Cerebellar cortex (tissue), 1 donor: ENCODE results near the gene BATF3.
"Not testable (repeated sequence)": the region's sequence is repeated elsewhere in the genome, so short reads cannot be mapped to it uniquely, and the experiment has no call there.

ENCODE experiments used
- DNase-seq: peaks from one replicate; pipeline ENCODE4 v3.0.0-alpha.2; 2015; ENCODE audit warnings: low spot score

Gene BATF3

DNA sequence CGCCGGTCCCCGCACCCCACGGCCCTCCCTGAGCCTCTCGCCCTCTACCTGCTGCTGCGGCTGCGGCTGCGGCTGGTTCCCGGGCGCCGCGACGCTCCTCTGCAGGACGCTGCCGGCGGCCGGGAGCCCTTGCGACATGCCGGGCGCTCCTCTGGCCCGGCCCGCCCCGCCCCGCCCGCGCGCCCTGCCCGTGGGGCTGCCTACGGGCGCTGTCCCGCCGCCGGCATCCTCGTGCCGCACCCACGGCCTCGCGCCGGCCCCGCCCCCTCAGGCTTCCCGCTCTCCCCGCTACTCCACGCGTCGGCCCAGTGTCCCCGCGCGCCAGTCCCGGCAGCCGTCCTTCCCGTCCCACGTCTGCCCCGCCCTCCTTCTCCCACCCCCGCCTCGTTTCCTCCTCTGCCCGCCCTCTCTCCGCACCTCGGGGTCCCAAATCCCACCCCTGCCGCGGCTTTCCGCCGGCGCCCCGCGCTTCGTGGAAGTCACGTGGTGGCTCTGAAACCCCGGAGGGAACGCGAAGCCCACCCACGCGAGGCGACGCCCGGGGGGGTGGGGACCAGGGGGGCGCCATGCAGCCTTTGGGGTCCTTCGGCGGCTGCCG is at the start of gene BATF3:
TSS of gene BATF3 (minus strand) at position 216 of the 598 bp plus-strand sequence. CDS start at position 138, 78 bp downstream.
- DNase-seq = no peak

DNA sequence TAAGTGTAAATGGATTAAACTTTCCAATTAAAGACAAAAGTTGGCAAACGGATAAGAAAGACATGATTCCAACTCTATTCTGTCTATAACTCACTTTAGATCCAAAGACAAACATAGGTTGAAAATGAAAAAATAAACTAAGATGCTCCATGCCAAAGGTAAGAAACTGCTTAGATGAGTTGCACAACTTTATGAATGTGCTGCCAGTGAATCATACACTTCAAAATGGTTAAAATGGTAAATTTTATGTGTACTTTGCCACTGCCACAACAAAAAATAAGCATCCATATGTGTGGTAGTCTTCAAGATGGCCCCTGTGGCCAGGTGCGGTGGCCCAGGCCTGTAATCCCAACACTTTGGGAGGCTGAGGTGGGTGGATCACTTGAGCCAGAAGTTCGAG is 46.9 kb upstream of the BATF3 start:
- DNase-seq = no peak

- DNase-seq = no peak
These were observed 45.7 kb upstream of the BATF3 start for GRCh38 chr1:212745303-212745702.

GRCh38 chr1:212743901-212744475 is 44.3 kb upstream of the BATF3 start:
- DNase-seq = no peak

- DNase-seq = no peak
These were observed 38.7 kb upstream of the BATF3 start for GRCh38 chr1:212738330-212738729.

DNA sequence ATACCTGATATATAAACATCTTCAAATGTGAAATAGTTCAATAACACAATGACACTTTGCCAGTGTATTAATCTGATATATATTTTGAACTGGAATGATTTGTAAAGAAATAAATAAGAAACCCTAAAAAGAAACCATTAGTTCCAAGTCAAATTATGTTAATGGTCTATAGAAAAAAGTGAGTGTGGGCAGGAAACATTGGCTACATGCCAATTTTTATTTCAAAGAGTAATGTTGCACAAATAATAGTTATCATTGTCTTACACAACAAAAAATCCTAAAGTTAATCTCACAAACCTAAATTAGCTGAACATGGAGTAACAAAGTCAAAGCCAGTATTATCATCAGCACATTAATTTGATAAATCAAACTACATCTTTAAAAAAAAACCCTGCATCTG is 37.9 kb upstream of the BATF3 start:
- no peak for DNase-seq

- no peak for DNase-seq
These were observed 33.5 kb upstream of the BATF3 start for GRCh38 chr1:212733109-212733508.

DNA sequence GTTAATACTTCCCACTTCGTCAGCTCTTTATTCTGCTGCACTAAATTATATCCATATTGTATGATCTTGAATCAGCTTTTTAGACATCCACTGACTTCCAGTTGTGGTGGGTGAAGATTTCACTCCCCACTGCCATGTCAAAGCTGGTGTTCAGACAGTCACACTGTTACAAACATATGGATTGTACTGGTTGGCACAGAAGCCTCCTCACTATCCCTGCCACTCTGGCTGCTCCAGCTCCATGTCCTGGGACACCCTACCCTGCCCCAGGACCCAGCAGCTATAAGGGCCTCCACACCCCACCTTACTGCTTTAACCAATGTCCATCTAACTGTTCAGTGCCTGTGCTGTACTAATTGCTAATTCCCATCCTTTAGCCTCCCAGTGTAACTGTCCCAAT is 32.0 kb upstream of the BATF3 start:
- no peak for DNase-seq

DNA sequence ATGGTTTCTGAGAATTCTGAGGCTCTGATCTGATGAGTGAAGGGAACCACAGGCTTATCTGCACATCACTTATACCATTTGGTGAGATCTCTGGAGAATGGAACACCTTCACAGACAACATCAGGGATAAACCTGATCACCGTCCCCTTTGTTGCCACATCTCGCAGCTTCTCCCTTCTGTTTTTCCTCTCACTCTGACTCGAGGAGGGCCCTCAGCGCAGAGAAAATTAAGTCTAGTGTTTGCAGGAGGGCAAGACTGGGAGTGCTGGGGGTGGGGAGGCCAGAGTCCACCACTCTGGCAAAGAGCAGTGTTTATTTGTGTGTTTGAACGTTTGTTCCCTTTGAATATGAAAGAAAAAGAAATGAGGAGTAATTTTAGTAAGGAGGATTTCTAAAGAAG is 29.0 kb upstream of the BATF3 start:
- DNase-seq = no peak

DNA sequence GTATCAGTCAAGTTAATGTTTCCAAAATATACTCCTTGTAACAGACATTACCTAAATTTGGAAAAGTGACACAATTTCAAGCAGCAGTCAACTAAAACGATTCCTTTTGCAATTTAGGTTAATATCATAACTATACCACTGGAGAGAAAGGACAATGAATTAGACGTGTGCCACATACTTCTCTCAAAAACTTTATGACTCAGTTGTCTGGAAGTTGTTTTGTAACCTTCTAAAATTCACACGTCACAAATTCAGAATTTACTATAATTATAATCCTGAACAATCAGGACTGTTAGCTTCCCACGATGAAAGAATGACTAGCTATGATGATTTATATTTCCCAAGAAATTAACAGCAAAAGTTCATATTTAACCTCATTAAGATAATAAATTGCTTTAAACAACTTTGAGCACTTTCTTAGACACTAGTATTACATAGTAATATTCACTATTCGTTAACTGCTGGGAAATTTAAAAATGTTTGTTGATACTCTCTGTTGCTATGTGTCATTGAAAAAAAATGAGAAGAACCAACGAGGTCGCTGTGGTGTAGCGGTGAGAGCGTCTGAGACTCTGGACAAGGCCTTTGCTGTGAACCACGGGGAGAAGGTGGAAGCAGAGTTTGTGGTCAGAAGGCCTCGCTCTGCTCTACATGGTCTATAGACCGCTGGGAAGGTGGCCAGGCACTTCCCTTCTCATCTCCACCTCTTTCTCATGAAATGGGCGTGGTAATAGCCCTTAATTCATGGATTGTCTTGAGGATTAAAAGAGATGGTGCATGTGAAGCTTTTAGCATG is 27.9 kb upstream of the BATF3 start:
- no peak for DNase-seq

DNA sequence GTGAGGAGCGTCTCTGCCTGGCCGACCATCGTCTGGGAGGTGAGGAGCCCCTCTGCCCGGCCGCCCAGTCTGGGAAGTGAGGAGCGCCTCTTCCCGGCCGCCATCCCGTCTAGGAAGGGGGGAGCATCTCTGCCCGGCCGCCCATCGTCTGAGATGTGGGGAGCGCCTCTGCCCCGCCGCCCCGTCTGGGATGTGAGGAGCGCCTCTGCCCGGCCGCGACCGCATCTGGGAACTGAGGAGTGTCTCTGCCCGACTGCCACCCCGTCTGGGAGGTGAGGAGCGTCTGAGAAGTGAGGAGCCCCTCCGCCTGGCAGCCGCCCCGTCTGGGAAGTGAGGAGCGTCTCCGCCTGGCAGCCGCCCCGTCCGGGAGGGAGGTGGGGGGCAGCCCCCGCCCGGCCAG is 25.0 kb upstream of the BATF3 start:
- not testable (repeated sequence) for DNase-seq

DNA sequence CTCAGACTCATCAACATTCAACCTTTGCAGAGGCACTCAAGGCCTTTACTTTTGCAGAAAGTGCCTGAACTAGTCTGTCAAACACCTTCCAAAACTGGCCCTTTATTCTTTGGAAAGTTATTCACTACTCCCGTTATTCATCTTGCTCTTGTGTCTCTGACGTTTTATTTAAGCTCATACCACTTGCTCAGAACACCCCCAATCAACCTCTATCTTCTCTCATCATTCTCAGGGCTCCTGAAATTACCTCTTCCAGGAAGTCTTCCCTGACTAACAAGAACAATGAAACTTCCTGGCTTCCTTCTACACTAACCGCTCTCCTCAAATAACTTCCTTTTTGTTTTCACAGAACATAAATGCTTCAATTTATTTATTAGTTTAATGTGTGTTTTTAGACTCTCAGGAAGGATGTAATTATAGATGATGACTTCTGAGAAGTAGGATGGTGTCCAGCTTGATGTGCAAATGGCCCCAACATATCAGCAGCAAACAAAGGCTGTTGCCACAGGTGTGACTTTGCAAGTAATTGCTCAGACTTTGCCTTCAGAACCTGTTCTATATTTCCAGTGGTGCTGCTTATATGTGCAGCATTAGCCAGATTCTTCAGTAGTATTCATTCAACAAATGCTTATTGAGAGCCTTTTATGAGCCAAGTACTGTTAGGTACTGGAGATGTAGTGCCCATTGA is 22.8 kb upstream of the BATF3 start:
- DNase-seq = no peak

GRCh38 chr1:212721388-212722247 is 22.0 kb upstream of the BATF3 start:
- DNase-seq = no peak

DNA sequence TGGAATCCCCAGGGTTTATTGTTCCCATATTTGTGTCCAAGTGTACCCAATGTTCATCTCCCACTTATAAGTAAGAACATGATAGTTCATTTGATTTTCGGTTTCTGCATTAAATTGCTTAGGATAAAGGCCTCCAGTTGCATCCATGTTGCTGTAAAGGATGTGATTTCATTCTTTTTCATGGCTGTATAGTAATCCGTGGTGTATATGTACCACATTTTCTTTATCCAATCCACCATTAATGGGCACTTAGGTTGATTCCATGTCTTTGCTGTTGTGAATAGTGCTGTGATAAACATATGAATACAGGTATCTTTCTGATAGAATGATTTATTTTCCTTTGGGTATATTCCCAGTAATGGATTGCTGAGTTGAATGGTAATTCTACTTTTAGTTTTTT is 20.0 kb upstream of the BATF3 start:
- no peak for DNase-seq

DNA sequence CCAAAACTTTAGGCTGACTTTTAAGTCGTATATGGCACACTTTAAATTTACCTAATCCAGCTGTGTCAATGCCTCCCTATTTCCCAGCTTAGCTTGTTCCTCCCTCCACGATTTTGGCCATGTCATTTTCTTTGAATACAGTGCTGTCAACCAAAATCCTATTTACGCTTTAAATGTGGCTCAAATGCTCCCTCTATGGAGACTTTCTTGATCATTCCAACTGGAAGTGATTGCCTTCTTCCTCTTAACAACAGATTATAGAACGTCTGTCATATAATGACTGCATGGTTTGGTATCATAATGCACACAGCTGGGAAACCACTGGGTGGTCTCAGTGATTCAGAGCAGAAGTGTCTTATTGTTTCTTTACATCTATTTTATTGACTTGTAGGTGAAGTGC is 18.9 kb upstream of the BATF3 start:
- DNase-seq = no peak

DNA sequence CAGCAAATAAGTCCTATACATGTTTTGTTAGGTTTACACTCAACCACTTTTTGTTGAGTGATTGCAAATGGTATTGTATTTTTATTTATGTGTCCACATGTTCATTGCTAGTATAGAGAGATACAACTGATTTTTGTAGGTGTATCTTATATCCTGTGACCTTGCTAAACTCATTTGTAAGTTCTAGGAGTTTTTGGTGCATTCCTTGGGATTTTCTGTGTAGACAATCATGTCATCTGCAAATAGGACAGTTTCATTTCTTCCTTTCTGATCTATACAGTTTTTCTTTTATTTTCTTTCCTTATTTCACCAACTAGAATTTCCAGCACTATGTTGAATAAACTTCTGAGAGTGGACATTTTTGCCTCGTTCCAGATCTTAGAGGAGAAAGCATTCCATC is 16.5 kb upstream of the BATF3 start:
- no peak for DNase-seq

- no peak for DNase-seq
These were observed 14.0 kb upstream of the BATF3 start for GRCh38 chr1:212713465-212714136.

GRCh38 chr1:212712451-212713303 is 13.0 kb upstream of the BATF3 start:
- no peak for DNase-seq

- DNase-seq = not testable (repeated sequence)
These were observed 12.3 kb upstream of the BATF3 start for GRCh38 chr1:212711974-212712373.

- DNase-seq = no peak
These were observed 10.9 kb upstream of the BATF3 start for GRCh38 chr1:212710566-212710965.
